GM19372 (cell line): ENCODE measurements around the gene AWAT1.
"Not testable (repeated sequence)": the region's sequence is repeated elsewhere in the genome, so short reads cannot be mapped to it uniquely, and the experiment has no call there.

Experiments
- ATAC-seq: cut with Tn5 transposase; IDR thresholded peaks from one replicate; pipeline ENCODE4 v1.9.1; 2021; ENCODE audit warnings: mild to moderate bottlenecking, low read depth, moderate library complexity; ENCODE audit not compliant: unreplicated experiment

AWAT1 gene

GRCh38 chrX:70234355-70234754, at the start of gene AWAT1:
AWAT1 (plus strand) TSS chrX:70234655; CDS start chrX:70234696, 41 bp downstream.
- ATAC-seq, result no peak

- ATAC-seq, result no peak
Measured at GRCh38 chrX:70190225-70190624, 44.2 kb upstream of the AWAT1 start.

GRCh38 chrX:70196961-70197720, 37.3 kb upstream of the AWAT1 start:
- peak; percentile 88 for ATAC-seq

DNA sequence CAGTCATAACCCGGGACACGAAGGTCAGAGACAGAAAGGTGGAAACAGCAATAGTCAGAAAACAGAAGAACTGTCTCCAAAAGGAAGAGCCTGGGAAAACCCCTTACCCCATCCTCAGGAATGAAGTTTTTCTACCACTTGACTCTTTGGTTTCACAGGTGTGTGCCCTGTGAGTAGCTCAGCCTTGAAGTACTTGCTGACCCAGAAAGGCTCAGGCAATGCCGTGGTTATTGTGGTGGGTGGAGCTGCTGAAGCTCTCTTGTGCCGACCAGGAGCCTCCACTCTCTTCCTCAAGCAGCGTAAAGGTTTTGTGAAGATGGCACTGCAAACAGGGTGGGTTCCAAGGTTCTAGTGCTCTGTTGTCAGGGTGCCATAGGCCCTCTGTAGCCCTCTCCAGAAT, 32.7 kb upstream of the AWAT1 start:
- no peak for ATAC-seq

DNA sequence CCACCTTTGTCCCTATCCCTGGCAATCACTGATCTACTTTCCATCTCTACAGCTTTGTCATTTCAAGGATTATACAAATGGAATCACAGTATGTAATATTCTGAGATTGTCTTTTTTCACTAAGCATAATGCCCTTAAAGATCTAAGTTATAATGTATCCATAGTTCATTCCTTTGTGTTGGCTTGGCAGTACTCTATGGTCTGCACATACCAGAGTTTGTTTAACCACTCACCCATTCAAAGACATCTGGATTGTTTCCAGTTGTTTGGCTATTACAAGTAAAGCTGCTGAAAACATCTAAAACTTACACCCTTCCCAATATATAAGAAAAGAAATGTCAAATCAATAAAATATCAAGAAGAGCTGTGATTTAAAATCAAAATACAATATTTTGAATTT, 26.0 kb upstream of the AWAT1 start:
- no peak for ATAC-seq

DNA sequence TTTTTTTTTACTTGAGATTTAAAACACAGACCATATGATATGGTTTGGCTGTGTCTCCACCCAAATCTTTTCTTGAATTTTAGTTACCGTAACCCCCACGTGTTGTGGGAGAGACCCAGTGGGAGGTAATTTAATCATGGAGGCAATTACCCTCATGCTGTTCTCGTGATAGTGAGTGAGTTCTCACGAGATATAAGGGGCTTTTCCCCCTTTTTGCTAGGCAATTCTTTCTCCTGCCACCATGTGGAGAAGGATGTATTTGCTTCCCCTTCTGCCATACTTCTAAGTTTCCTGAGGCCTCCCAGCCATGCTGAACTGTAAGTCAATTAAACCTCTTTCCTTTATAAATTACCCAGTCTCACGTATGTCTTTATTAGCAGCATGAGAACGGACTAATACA, 24.9 kb upstream of the AWAT1 start:
- ATAC-seq, result not testable (repeated sequence)

GRCh38 chrX:70219938-70220764, 14.3 kb upstream of the AWAT1 start:
- no peak for ATAC-seq

DNA sequence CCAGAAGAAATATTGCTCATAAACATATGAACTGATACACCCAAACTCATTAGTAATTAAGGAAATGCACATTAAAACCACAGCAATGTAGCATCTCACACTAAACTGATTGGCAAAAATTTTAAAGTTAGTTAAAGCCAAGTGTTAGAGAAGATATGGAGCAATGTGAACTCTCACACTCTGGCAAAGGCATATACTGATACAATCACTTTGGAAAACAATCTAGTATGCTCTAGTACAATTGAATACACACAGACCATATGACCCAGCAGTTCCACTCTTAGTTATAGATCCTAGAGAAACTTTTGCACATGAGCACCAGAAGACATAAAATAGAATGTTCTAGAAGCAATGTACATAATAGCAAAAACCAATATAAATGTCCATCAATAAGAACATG, 8.4 kb upstream of the AWAT1 start:
- ATAC-seq, result no peak

GRCh38 chrX:70226687-70227086, 7.8 kb upstream of the AWAT1 start:
- no peak for ATAC-seq

GRCh38 chrX:70231666-70232065, 2.8 kb upstream of the AWAT1 start:
- no peak for ATAC-seq

GRCh38 chrX:70240751-70241150, 6.3 kb downstream of the AWAT1 start:
- ATAC-seq, result no peak

DNA sequence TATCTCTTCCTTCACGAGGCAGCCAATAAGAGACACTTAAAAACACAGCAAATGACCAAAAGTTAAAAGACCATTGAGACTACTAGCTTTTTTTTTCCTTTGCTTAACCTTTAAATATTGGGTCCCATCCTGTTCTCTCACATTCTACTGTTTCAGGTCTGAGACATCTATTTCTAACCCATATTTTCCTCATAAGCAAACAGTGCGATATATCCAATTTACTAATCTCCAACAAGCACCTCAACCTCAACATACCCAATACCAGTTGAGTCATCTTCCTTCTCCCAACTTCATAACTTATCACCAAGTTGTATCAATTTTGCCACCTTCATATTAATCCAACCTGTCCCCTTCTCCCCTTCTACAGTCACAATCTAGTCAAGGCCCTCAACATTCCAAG, 7.0 kb downstream of the AWAT1 start:
- no peak for ATAC-seq

GRCh38 chrX:70243601-70244000, 9.1 kb downstream of the AWAT1 start:
- ATAC-seq, result not testable (repeated sequence)

- ATAC-seq, result no peak
Measured at GRCh38 chrX:70244881-70245280, 10.4 kb downstream of the AWAT1 start.

GRCh38 chrX:70247252-70247651, 12.8 kb downstream of the AWAT1 start:
- ATAC-seq, result no peak

- ATAC-seq, result no peak
Measured at GRCh38 chrX:70252491-70252890, 18.0 kb downstream of the AWAT1 start.

DNA sequence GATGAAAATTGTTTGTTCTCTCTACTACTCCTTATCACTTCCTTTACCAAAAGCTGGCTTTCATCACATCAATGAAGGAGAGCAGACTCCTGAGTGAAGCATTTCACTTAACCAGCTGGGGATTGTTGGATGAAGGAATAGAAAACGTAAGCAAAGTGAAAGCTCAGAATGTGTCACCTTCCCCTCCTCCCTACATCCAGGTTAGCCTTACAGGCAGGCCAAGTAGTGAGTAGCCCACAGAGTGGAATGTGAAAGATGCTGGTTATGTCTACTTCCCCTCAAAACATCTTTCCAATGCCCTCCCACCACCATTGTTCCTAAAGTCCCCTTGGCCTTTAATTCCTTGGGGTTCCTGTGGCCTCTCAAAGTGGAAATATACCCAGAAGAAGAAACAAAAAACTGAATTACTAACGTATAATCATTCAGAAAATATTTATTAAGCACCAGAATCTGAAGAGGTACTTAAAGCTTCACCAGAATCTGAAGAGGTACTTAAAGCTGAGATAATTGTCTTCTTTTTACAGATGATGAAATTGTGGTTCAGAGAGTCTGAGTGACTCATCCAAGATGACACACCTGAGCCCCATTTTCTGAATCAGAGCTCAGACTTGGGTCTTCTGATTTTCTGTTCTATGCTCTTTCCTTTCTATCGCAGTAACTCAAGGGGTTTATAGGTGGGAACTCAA, 19.1 kb downstream of the AWAT1 start:
- no peak for ATAC-seq

GRCh38 chrX:70254063-70254400, 19.6 kb downstream of the AWAT1 start:
- ATAC-seq, result no peak

GRCh38 chrX:70254909-70255308, 20.5 kb downstream of the AWAT1 start:
- ATAC-seq, result no peak

GRCh38 chrX:70255452-70255851, 21.0 kb downstream of the AWAT1 start:
- ATAC-seq, result no peak
